GM12874 (cell line): ENCODE results near the gene PSMB10.

Experiments used
- CTCF ChIP-seq: IDR thresholded peaks from 2 replicates; pipeline ENCODE4 v1.5.1; 2011; ENCODE audit warnings: low read depth, mild to moderate bottlenecking, control low read depth, low read length, moderate library complexity; ENCODE audit not compliant: insufficient read depth

PSMB10 gene

GRCh38 chr16:67935402-67936123 lies 1.1 kb downstream of the PSMB10 start:
- no peak for TF ChIP-seq CTCF

DNA sequence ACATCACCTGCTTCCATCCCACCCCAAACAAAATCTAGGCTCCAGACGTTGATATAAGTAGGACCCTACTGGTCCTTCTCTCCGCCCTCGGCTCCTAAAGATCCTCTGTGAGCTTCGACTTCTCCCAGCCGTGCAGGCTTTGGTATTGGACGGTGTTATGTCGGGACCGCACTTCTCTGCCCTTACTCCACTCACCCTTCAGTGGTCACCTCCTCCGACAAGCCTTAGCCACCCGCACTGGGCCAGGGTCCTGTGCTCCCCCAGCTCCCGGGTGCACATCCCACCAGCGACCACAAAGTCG lies 1.6 kb downstream of the PSMB10 start:
- TF ChIP-seq CTCF, result no peak

DNA sequence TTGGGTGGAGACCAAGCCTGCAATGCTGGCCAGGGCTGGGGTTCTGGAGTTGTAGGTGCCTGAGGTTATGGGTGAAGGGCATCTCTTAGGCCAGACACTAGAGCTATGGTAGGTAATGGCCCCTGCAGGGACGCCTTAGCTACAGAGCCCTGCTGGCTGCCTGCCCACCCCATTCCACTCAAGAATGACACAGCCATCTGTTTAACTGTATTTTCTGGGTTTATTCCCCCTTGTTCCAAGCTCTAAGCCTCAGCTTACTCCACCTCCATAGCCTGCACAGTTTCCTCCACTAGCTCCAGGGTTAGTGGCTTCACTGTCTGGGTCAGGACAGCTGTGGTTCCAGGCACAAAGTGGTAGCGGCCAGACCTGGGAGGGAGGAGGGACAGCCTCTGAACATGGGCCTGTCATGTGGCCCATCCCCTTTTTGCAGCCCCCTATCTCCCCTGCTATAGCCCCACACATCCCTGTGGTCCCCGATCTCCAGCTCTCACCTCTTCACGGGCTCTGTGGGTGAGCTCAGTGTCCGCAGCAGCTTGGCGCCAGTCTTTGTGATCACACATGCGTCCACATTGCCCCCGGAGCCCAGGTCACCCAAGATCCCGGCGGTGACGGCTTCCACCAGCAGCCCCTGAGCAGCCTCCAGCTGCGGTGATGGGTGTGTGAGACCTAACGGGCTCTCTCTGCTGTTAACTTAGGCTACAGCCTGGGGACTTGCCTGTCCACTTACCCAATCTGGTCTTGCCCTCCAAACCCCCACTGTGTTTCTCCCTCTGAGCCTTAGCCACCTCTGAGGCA lies 2.1 kb downstream of the PSMB10 start:
- no peak for TF ChIP-seq CTCF

DNA sequence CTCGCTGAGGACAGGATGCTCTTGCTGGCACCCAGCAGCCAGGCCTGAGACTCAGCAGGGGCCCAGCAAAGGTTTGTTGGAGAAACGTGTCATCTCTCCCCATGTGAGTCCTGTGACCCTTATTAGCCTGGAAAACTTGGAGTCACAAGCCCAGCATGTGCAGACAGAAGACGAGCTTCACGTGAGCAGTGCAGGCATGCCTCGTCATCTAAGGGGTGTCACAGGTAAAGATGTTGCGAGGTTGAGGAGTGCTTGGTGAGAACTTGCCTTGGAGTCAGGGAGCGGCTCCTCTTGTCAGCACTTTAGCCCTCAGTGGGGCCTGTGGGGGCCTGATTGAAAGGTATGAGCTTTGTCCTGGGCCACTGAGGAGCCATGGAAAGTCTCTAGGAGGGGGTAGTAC lies 2.8 kb downstream of the PSMB10 start:
- no peak for TF ChIP-seq CTCF

DNA sequence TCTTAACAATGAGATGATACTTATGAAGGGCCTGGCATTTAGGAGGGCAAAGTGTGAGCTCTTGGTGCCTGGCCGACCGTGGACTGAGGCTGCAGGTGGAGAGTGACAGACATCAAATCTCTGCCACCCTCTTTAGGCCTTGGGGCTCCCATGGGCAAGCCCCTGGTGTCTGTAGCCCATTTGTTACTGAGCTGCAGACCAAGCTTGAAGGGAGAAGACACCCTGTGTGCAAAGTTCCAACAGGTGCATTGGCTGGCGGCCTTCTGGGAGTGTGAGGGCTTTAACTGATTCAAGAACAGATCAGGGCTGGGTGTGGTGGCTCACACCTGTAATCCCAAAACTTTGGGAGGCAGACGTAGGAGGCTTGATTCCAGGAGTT lies 4.2 kb downstream of the PSMB10 start:
- TF ChIP-seq CTCF, result no peak

- TF ChIP-seq CTCF, result no peak
Measured at GRCh38 chr16:67931712-67932461, 4.8 kb downstream of the PSMB10 start, which contains the start of gene CTRL. TSS of gene CTRL (minus strand) at chr16:67931862. CDS start at chr16:67931852, 10 bp downstream.

GRCh38 chr16:67930678-67931211 lies 5.9 kb downstream of the PSMB10 start:
- TF ChIP-seq CTCF, result no peak
